GM11168 (cell line): ENCODE data around the gene LKAAEAR1.

ENCODE experiments used
- in situ Hi-C: fragments of 300-500 bp; cut with MboI; formaldehyde crosslinking; loops from one replicate; pipeline ENCODE4 v1.12.0; 2022; ENCODE audit warnings: low sequenced_read_pairs; ENCODE audit not compliant: unreplicated experiment

Gene LKAAEAR1

GRCh38 chr20:64080813-64081623 lies 3.2 kb downstream of the LKAAEAR1 start:
- in situ Hi-C loops = no loop called here

GRCh38 chr20:64080013-64080812 lies 4.0 kb downstream of the LKAAEAR1 start, which contains the start of gene OPRL1:
Gene OPRL1 (plus strand): TSS chr20:64080082. CDS start chr20:64092721, 12,639 bp downstream.
- in situ Hi-C loops = no loop called here

GRCh38 chr20:64079273-64080012 lies 4.8 kb downstream of the LKAAEAR1 start, which contains the start of gene RGS19:
Gene RGS19 (minus strand): TSS chr20:64079518. CDS start chr20:64076886, 2,632 bp downstream.
- in situ Hi-C loops = no loop called here

GRCh38 chr20:64078934-64079272 lies 5.3 kb downstream of the LKAAEAR1 start:
- in situ Hi-C loops = no loop called here

GRCh38 chr20:64077876-64078551 lies 6.2 kb downstream of the LKAAEAR1 start:
- in situ Hi-C loops = no loop called here

- in situ Hi-C loops = no loop called here
Measured at GRCh38 chr20:64077541-64077875, 6.7 kb downstream of the LKAAEAR1 start.

GRCh38 chr20:64077094-64077493 lies 7.1 kb downstream of the LKAAEAR1 start:
- in situ Hi-C loops = no loop called here

- in situ Hi-C loops = no loop called here
Measured at GRCh38 chr20:64076061-64076997, 7.9 kb downstream of the LKAAEAR1 start.

GRCh38 chr20:64075556-64075955 lies 8.6 kb downstream of the LKAAEAR1 start:
- in situ Hi-C loops = no loop called here

- in situ Hi-C loops = no loop called here
Measured at GRCh38 chr20:64074963-64075362, 9.2 kb downstream of the LKAAEAR1 start.

- in situ Hi-C loops = no loop called here
Measured at GRCh38 chr20:64074184-64074789, 9.9 kb downstream of the LKAAEAR1 start.

- in situ Hi-C loops = no loop called here
Measured at GRCh38 chr20:64073476-64074183, 10.6 kb downstream of the LKAAEAR1 start.

- in situ Hi-C loops = no loop called here
Measured at GRCh38 chr20:64072498-64073063, 11.6 kb downstream of the LKAAEAR1 start.

GRCh38 chr20:64071341-64072332 lies 12.6 kb downstream of the LKAAEAR1 start:
- in situ Hi-C loops = no loop called here

GRCh38 chr20:64070244-64070993 lies 13.8 kb downstream of the LKAAEAR1 start:
- in situ Hi-C loops = no loop called here
